HG03064 (cell line): ENCODE data around the gene DDX42.

Experiments used
- ATAC-seq: cut with Tn5 transposase; IDR thresholded peaks from one replicate; pipeline ENCODE4 v1.9.1; 2021; ENCODE audit warnings: low read depth; ENCODE audit not compliant: unreplicated experiment

The DDX42 gene

GRCh38 chr17:63820963-63821561, 47.1 kb downstream of the DDX42 start:
- ATAC-seq: no peak

GRCh38 chr17:63821804-63822203, 47.8 kb downstream of the DDX42 start:
- no peak for ATAC-seq

- ATAC-seq: no peak
Measured at GRCh38 chr17:63822537-63822936, 48.6 kb downstream of the DDX42 start.

GRCh38 chr17:63823659-63824331, 49.8 kb downstream of the DDX42 start:
- no peak for ATAC-seq

GRCh38 chr17:63824362-63824761, 50.4 kb downstream of the DDX42 start:
- ATAC-seq: no peak

GRCh38 chr17:63826468-63827001, 52.6 kb downstream of the DDX42 start:
- ATAC-seq: no peak

GRCh38 chr17:63827002-63827800, 53.2 kb downstream of the DDX42 start, which contains the start of the genes FTSJ3 and PSMC5:
TSS of gene FTSJ3 (minus strand) at chr17:63827663. CDS start at chr17:63826902, 761 bp downstream.
TSS of gene PSMC5 (plus strand) at chr17:63827431. CDS start at chr17:63827491, 60 bp downstream.
- peak; percentile 80 for ATAC-seq

- ATAC-seq: no peak
Measured at GRCh38 chr17:63827801-63828221, 53.8 kb downstream of the DDX42 start.

- ATAC-seq: no peak
Measured at GRCh38 chr17:63828936-63829335, 55.0 kb downstream of the DDX42 start.

- ATAC-seq: no peak
Measured at GRCh38 chr17:63830278-63830677, 56.3 kb downstream of the DDX42 start.

- no peak for ATAC-seq
Measured at GRCh38 chr17:63830904-63831491, 57.0 kb downstream of the DDX42 start.

- ATAC-seq: no peak
Measured at GRCh38 chr17:63831505-63831904, 57.5 kb downstream of the DDX42 start.

GRCh38 chr17:63832014-63832413, 58.0 kb downstream of the DDX42 start:
- no peak for ATAC-seq

GRCh38 chr17:63832455-63832854, 58.5 kb downstream of the DDX42 start:
- ATAC-seq: no peak

- ATAC-seq: no peak
Measured at GRCh38 chr17:63833026-63833740, 59.2 kb downstream of the DDX42 start.

GRCh38 chr17:63833741-63834373, 59.9 kb downstream of the DDX42 start:
- no peak for ATAC-seq

- ATAC-seq: no peak
Measured at GRCh38 chr17:63834431-63835166, 60.6 kb downstream of the DDX42 start.

- no peak for ATAC-seq
Measured at GRCh38 chr17:63835167-63835720, 61.3 kb downstream of the DDX42 start.

GRCh38 chr17:63836811-63837210, 62.8 kb downstream of the DDX42 start:
- no peak for ATAC-seq
